K562 (cell line): ENCODE results near the gene MINPP1. TPM values are rescaled to one million over a fixed set of nuclear protein-coding genes. Genes with fewer than 3 reads are reported as not detected.

Experiments
- ARNT ChIP-seq, 2 experiments: fragments of 450-650 bp; IDR thresholded peaks; 2 replicates each; pipeline ENCODE4 v1.6.1; 2016; ENCODE audit warnings: mild to moderate bottlenecking in 1 of 2
- CAMTA2 ChIP-seq: fragments of 250-450 bp; sonication (Bioruptor Pico); conservative IDR thresholded peaks from 2 replicates; pipeline ENCODE4 v1.5.1; 2022
- CHD2 ChIP-seq: IDR thresholded peaks from 2 replicates; pipeline ENCODE4 v1.6.1; 2011; ENCODE audit warnings: low read depth, low read length
- CREB5 ChIP-seq: fragments of 250-450 bp; sonication (Bioruptor Pico); IDR thresholded peaks from 2 replicates; pipeline ENCODE4 v1.5.0; 2020; ENCODE audit warnings: mild to moderate bottlenecking
- ELF1 ChIP-seq: fragments of 200-800 bp; sonication (Bioruptor generic); IDR thresholded peaks from 2 replicates; pipeline ENCODE4 v1.6.1; 2016; ENCODE audit warnings: missing genetic modification characterization, missing compliant biosample characterization
- ELF4 ChIP-seq: fragments of 450-650 bp; formaldehyde crosslinking; IDR thresholded peaks from 2 replicates; pipeline ENCODE4 v1.4.0; 2022; ENCODE audit warnings: missing genetic modification characterization
- ESRRA ChIP-seq: fragments of 450-650 bp; IDR thresholded peaks from 2 replicates; pipeline ENCODE4 v1.6.1; 2014; ENCODE audit warnings: low read depth, mild to moderate bottlenecking, moderate library complexity, borderline replicate concordance
- ETS2 ChIP-seq: IDR thresholded peaks from 2 replicates; pipeline ENCODE4 v1.6.1; 2016; ENCODE audit warnings: borderline replicate concordance, missing genetic modification characterization, mild to moderate bottlenecking, moderate library complexity, missing compliant biosample characterization; ENCODE audit not compliant: poor library complexity, severe bottlenecking
- FOXO4 ChIP-seq: fragments of 450-650 bp; formaldehyde crosslinking; IDR thresholded peaks from 2 replicates; pipeline ENCODE4 v1.4.0; 2020; ENCODE audit warnings: mild to moderate bottlenecking, moderate library complexity
- HMG20B ChIP-seq: fragments of 250-450 bp; sonication (Bioruptor Pico); IDR thresholded peaks from 2 replicates; pipeline ENCODE4 v1.5.0; 2021; ENCODE audit warnings: mild to moderate bottlenecking
- ILF3 ChIP-seq: fragments of 450-650 bp; IDR thresholded peaks from 2 replicates; pipeline ENCODE4 v1.6.1; 2018; ENCODE audit warnings: antibody characterized with exemption, mild to moderate bottlenecking, moderate library complexity, borderline replicate concordance
- JUNB ChIP-seq: fragments of 450-650 bp; formaldehyde crosslinking; conservative IDR thresholded peaks from 2 replicates; pipeline ENCODE4 v1.4.0; 2020; ENCODE audit warnings: mild to moderate bottlenecking
- KAT7 ChIP-seq: sonication (generic); formaldehyde crosslinking; IDR thresholded peaks from 2 replicates; pipeline ENCODE4 v1.8.0; 2022; ENCODE audit warnings: missing genetic modification reagents, mild to moderate bottlenecking, borderline replicate concordance
- MTF1 ChIP-seq: fragments of 250-450 bp; sonication (Bioruptor Pico); IDR thresholded peaks from 2 replicates; pipeline ENCODE4 v1.9.0; 2021; ENCODE audit warnings: moderate library complexity, mild to moderate bottlenecking, inconsistent platforms, borderline replicate concordance
- RFX1 ChIP-seq: fragments of 450-650 bp; IDR thresholded peaks from 2 replicates; pipeline ENCODE4 v1.6.1; 2016; ENCODE audit warnings: mild to moderate bottlenecking, moderate library complexity
- STAG1 ChIP-seq: sonication (generic); formaldehyde crosslinking; IDR thresholded peaks from 2 replicates; pipeline ENCODE4 v1.5.0; 2020; ENCODE audit warnings: missing genetic modification reagents, borderline replicate concordance
- ZBTB7A ChIP-seq: IDR thresholded peaks from 2 replicates; pipeline ENCODE4 v1.6.1; 2011; ENCODE audit warnings: low read depth, mild to moderate bottlenecking, low read length, moderate library complexity, borderline replicate concordance; ENCODE audit not compliant: control insufficient read depth
- ZFP1 ChIP-seq: fragments of 450-650 bp; formaldehyde crosslinking; IDR thresholded peaks from 2 replicates; pipeline ENCODE4 v1.4.0; 2020; ENCODE audit warnings: mild to moderate bottlenecking, mixed read lengths
- ZFPM2 ChIP-seq: fragments of 250-450 bp; sonication (Bioruptor Pico); IDR thresholded peaks from 2 replicates; pipeline ENCODE4 v1.5.1; 2022; ENCODE audit warnings: mild to moderate bottlenecking
- ZNF124 ChIP-seq: sonication (generic); formaldehyde crosslinking; IDR thresholded peaks from 2 replicates; pipeline ENCODE4 v1.8.1; 2022; ENCODE audit warnings: missing genetic modification reagents
- ZNF212 ChIP-seq: fragments of 450-650 bp; formaldehyde crosslinking; IDR thresholded peaks from 2 replicates; pipeline ENCODE4 v1.4.0; 2020; ENCODE audit warnings: mild to moderate bottlenecking
- ZNF57 ChIP-seq: fragments of 450-650 bp; formaldehyde crosslinking; IDR thresholded peaks from 2 replicates; pipeline ENCODE4 v1.4.0; 2020; ENCODE audit warnings: mild to moderate bottlenecking, moderate library complexity
- ZNF584 ChIP-seq: fragments of 200-800 bp; sonication (Bioruptor generic); IDR thresholded peaks from 2 replicates; pipeline ENCODE4 v1.6.1; 2016; ENCODE audit warnings: low read depth, mild to moderate bottlenecking, missing genetic modification characterization, missing compliant biosample characterization
- ZNF717 ChIP-seq: fragments of 250-450 bp; sonication (Bioruptor Pico); IDR thresholded peaks from 2 replicates; pipeline ENCODE4 v1.5.0; 2021
- polyA plus RNA-seq, 8 experiments: library from polyadenylated mRNA; depleted of rRNA in 4 of 8; stranded (reverse) in 5 of 8; unstranded in 3 of 8; fragments of >200 nt; fragmentation: Nextera tagmentation in 2 of 8; fragmentation: Illumina TruSeq in 1 of 8; extraction: Ambion mirVana in 2 of 8; extraction: Trizol in 1 of 8; gene quantifications; 2 replicates each; pipeline versions ENCODE4 v1.2.1 to v1.2.3, GENCODE V29; 2011 to 2014; ENCODE audit warnings: inconsistent platforms in 1 of 8, missing spikeins in 1 of 8
- total RNA-seq, 7 experiments: library from RNA; depleted of rRNA in 6 of 7; stranded (reverse); fragments of >200 nt in 6 of 7; fragmentation: Illumina TruSeq in 2 of 7; extraction: Trizol in 2 of 7; gene quantifications; 2 replicates each; pipeline versions ENCODE4 v1.2.1 to v1.2.3, GENCODE V29; 2011 to 2021; ENCODE audit warnings: low replicate concordance in 1 of 7
- TF ChIP-seq, protein P1 (sequence below): fragments of 250-450 bp; sonication (Bioruptor Pico); IDR thresholded peaks from 2 replicates; pipeline ENCODE4 v1.4.0; 2020; ENCODE audit warnings: mild to moderate bottlenecking
- TF ChIP-seq, protein P2 (sequence below): sonication (generic); formaldehyde crosslinking; IDR thresholded peaks from 2 replicates; pipeline ENCODE4 v1.8.0; 2022; ENCODE audit warnings: mild to moderate bottlenecking, missing genetic modification reagents
- TF ChIP-seq, protein P3 (sequence below): sonication (generic); formaldehyde crosslinking; IDR thresholded peaks from 2 replicates; pipeline ENCODE4 v1.9.0; 2022; ENCODE audit warnings: mild to moderate bottlenecking, missing genetic modification reagents

Gene MINPP1
- total and polyA plus RNA-seq, 9 of the 15 experiments (the other 6 are each of a cell fraction or from before 2014, with no cell fraction given) = 11.5 to 44.5 (median 27.1) TPM

DNA sequence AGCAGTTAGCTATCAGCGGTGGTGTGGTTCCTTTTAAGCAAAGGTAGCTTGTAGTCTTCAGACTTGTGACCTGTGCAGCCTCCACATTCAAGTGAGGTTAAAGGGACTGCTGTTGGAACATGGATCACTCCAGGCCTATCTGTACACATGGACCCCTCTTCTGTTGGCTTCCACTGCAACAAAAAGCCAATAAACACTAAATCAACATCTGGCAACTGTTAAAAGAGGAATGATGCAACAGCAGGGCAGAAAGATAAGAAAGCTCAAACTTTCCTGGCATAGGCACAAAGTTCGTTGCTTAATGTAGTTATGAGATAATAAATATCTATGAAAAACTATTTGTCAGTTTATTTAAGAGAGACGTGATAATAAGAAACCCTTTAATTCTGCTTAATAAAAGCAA is 4.0 kb upstream of the MINPP1 start (continued):
- TF ChIP-seq ESRRA (0 out of 2 replicates have a peak, but pooled peaks have one; percentile 16), ZNF57 (CRISPR knock-in tag) (no peak), ZFPM2 (CRISPR knock-in tag) (no peak), ETS2 (no peak), CREB5 (CRISPR knock-in tag) (no peak), ZNF584 (CRISPR knock-in tag) (0 out of 2 replicates have a peak, but pooled peaks have one; percentile 40), STAG1 (no peak), ZNF212 (CRISPR knock-in tag) (no peak), ZFP1 (CRISPR knock-in tag) (no peak), CHD2 (no peak), ZBTB7A (no peak), CAMTA2 (no peak), ILF3 (no peak), FOXO4 (CRISPR knock-in tag) (no peak), RFX1 (no peak), MTF1 (CRISPR knock-in tag) (no peak), ELF1 (tag) (no peak), ELF4 (no peak), ZNF124 (CRISPR knock-in tag) (no peak), HMG20B (CRISPR knock-in tag) (no peak), ZNF717 (no peak), KAT7 (CRISPR knock-in tag) (no peak), JUNB (no peak), ARNT (IDR thresholded peaks at IDR 0.05) (peak; percentile 60 to 63; a peak in 1 of 4 replicates)
- TF ChIP-seq, protein P1, sequence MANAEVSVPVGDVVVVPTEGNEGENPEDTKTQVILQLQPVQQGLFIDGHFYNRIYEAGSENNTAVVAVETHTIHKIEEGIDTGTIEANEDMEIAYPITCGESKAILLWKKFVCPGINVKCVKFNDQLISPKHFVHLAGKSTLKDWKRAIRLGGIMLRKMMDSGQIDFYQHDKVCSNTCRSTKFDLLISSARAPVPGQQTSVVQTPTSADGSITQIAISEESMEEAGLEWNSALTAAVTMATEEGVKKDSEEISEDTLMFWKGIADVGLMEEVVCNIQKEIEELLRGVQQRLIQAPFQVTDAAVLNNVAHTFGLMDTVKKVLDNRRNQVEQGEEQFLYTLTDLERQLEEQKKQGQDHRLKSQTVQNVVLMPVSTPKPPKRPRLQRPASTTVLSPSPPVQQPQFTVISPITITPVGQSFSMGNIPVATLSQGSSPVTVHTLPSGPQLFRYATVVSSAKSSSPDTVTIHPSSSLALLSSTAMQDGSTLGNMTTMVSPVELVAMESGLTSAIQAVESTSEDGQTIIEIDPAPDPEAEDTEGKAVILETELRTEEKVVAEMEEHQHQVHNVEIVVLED (CRISPR knock-in tag) = no peak
- TF ChIP-seq, protein P2, sequence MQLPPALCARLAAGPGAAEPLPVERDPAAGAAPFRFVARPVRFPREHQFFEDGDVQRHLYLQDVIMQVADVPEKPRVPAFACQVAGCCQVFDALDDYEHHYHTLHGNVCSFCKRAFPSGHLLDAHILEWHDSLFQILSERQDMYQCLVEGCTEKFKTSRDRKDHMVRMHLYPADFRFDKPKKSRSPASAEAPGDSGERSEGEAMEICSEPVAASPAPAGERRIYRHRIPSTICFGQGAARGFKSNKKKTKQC (CRISPR knock-in tag) = no peak
- TF ChIP-seq, protein P3, sequence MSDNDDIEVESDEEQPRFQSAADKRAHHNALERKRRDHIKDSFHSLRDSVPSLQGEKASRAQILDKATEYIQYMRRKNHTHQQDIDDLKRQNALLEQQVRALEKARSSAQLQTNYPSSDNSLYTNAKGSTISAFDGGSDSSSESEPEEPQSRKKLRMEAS (CRISPR knock-in tag) = no peak
